Measurements from ENCODE around the gene FAM181A. TPM values are rescaled to one million over a fixed set of nuclear protein-coding genes. Genes with fewer than 3 reads are reported as not detected.
A peak's percentile ranks its signal among the peaks of the same experiment; 100 is the strongest.

FAM181A gene
- total RNA-seq, 5 donors from 2014 or later (not counting 1 experiment from before 2014, with no cell fraction given) = not detected

- DNase-seq = no peak
- ChIA-PET CTCF (interaction anchor here in 1 of 2 donors (0.9 to 5.2 kb wide), 4 partner anchors 7 to 24 kb away, joined by 3 to 36 read pairs (median 4); no protein-coding TSS in a partner anchor), POLR2A (interaction anchor here in 1 of 2 donors (0.6 kb wide), 1 partner anchor 1366 kb away, joined by 3 read pairs; no protein-coding TSS in a partner anchor)
- Histone ChIP-seq H3K27ac (ENCODE audit: low read length) (peak overlapping the region; percentile 94), H3K4me3 (ENCODE audit: control insufficient read depth in 1 of 2, extremely low read depth in 1 of 2, low read length in 1 of 2) (no peak overlapping the region), H3K9me3 (no peaks in the 10 kb centered on the region), H3K4me1 (ENCODE audit: control insufficient read depth in 1 of 2, extremely low read depth in 1 of 2, insufficient read depth in 2 of 2, low read length in 2 of 2) (peaks cover 24 to 78% of the 10 kb centered on the region in 2 experiments), H3K27me3 (replicated peaks in 1 of 2; ENCODE audit: control insufficient read depth in 2 of 2, extremely low read depth in 1 of 2, insufficient read depth in 2 of 2, low read length in 1 of 2) (no peaks in the 10 kb centered on the region), H3K36me3 (ENCODE audit: control insufficient read depth in 2 of 2, extremely low read depth in 1 of 2, insufficient read depth in 1 of 2, low read length in 1 of 2) (no peaks in the 10 kb centered on the region)
- Mint-ChIP-seq H3K4me3 (peak overlapping the region in 2 of 3 donors; percentile 34 to 70), H3K36me3 (no peaks in the 10 kb centered on the region), H3K4me1 (peaks cover 67 to 77% (median 71%) of the 10 kb centered on the region in 3 donors), H3K27me3 (no peaks in the 10 kb centered on the region), H3K9me3 (peaks cover 0 to 7% (median 0%) of the 10 kb centered on the region in 3 donors), H3K27ac (peak overlapping the region; percentile 96 to 97)
- ATAC-seq (replicated peaks in 1 of 4) = no peak
- 58% methylated on average over 3 of the region's 4 CpGs for WGBS (ENCODE audit: insufficient coverage)
Measured at GRCh38 chr14:93963692-93964091, 36.5 kb downstream of the FAM181A start.

GRCh38 chr14:93964281-93964680, 37.1 kb downstream of the FAM181A start:
- Histone ChIP-seq H3K27ac (ENCODE audit: low read length) (peak overlapping the region; percentile 94), H3K9me3 (no peaks in the 10 kb centered on the region), H3K4me3 (ENCODE audit: control insufficient read depth in 1 of 2, extremely low read depth in 1 of 2, low read length in 1 of 2) (no peak overlapping the region), H3K36me3 (ENCODE audit: control insufficient read depth in 2 of 2, extremely low read depth in 1 of 2, insufficient read depth in 1 of 2, low read length in 1 of 2) (no peaks in the 10 kb centered on the region), H3K27me3 (replicated peaks in 1 of 2; ENCODE audit: control insufficient read depth in 2 of 2, extremely low read depth in 1 of 2, insufficient read depth in 2 of 2, low read length in 1 of 2) (no peaks in the 10 kb centered on the region), H3K4me1 (ENCODE audit: control insufficient read depth in 1 of 2, extremely low read depth in 1 of 2, insufficient read depth in 2 of 2, low read length in 2 of 2) (peaks cover 18 to 75% of the 10 kb centered on the region in 2 experiments)
- Mint-ChIP-seq H3K36me3 (no peaks in the 10 kb centered on the region), H3K4me1 (peaks cover 66 to 75% (median 69%) of the 10 kb centered on the region in 3 donors), H3K9me3 (peaks cover 0 to 7% (median 0%) of the 10 kb centered on the region in 3 donors), H3K4me3 (no peak overlapping the region), H3K27me3 (no peaks in the 10 kb centered on the region), H3K27ac (no peak overlapping the region)
- ATAC-seq (replicated peaks in 1 of 4) (no peak), DNase-seq (no peak)
- ChIA-PET POLR2A (interaction anchor here in 1 of 2 donors (0.6 kb wide), 1 partner anchor 1367 kb away, joined by 3 read pairs; no protein-coding TSS in a partner anchor), CTCF (interaction anchor here in 1 of 2 donors (5.2 kb wide), 1 partner anchor 24 kb away, joined by 36 read pairs; no protein-coding TSS in a partner anchor)
- WGBS (ENCODE audit: insufficient coverage) = 99% methylated on average over 7 of the region's 10 CpGs

- Mint-ChIP-seq H3K27ac (peak overlapping the region; percentile 19 to 40), H3K4me1 (peaks cover 60 to 69% (median 63%) of the 10 kb centered on the region in 3 donors), H3K4me3 (no peak overlapping the region), H3K36me3 (no peaks in the 10 kb centered on the region), H3K27me3 (no peaks in the 10 kb centered on the region), H3K9me3 (peaks cover 0 to 7% (median 0%) of the 10 kb centered on the region in 3 donors)
- Histone ChIP-seq H3K4me3 (ENCODE audit: control insufficient read depth in 1 of 2, extremely low read depth in 1 of 2, low read length in 1 of 2) (no peak overlapping the region), H3K36me3 (ENCODE audit: control insufficient read depth in 2 of 2, extremely low read depth in 1 of 2, insufficient read depth in 1 of 2, low read length in 1 of 2) (no peaks in the 10 kb centered on the region), H3K27ac (ENCODE audit: low read length) (peak overlapping the region; percentile 94), H3K4me1 (ENCODE audit: control insufficient read depth in 1 of 2, extremely low read depth in 1 of 2, insufficient read depth in 2 of 2, low read length in 2 of 2) (peaks cover 13 to 75% of the 10 kb centered on the region in 2 experiments), H3K9me3 (no peaks in the 10 kb centered on the region), H3K27me3 (replicated peaks in 1 of 2; ENCODE audit: control insufficient read depth in 2 of 2, extremely low read depth in 1 of 2, insufficient read depth in 2 of 2, low read length in 1 of 2) (no peaks in the 10 kb centered on the region)
- ATAC-seq (replicated peaks in 1 of 4) (no peak), DNase-seq (no peak)
- POLR2A ChIA-PET = no interaction called here
- CTCF ChIA-PET = interaction anchor here (0.6 to 5.2 kb wide), 2 partner anchors 25 to 70 kb away, joined by 4 to 36 read pairs; no protein-coding TSS in a partner anchor
- 85% methylated on average over 3 of the region's 3 CpGs for WGBS (ENCODE audit: insufficient coverage)
Measured at GRCh38 chr14:93964820-93965286, 37.7 kb downstream of the FAM181A start.

- no peak overlapping the region for H3K27ac ChIP-seq (ENCODE audit: low read length)
- ATAC-seq (replicated peaks in 1 of 4) (no peak), DNase-seq (no peak)
- no peak overlapping the region for H3K4me3 ChIP-seq (ENCODE audit: control insufficient read depth in 1 of 2, extremely low read depth in 1 of 2, low read length in 1 of 2)
- H3K4me1 ChIP-seq (ENCODE audit: control insufficient read depth in 1 of 2, extremely low read depth in 1 of 2, insufficient read depth in 2 of 2, low read length in 2 of 2) = peaks cover 8 to 75% of the 10 kb centered on the region in 2 experiments
- POLR2A ChIA-PET = no interaction called here
- peaks cover 0 to 4% of the 10 kb centered on the region in 2 experiments for H3K27me3 ChIP-seq (replicated peaks in 1 of 2; ENCODE audit: control insufficient read depth in 2 of 2, extremely low read depth in 1 of 2, insufficient read depth in 2 of 2, low read length in 1 of 2)
- no peak overlapping the region for H3K4me3 Mint-ChIP-seq
- H3K36me3 ChIP-seq (ENCODE audit: control insufficient read depth in 2 of 2, extremely low read depth in 1 of 2, insufficient read depth in 1 of 2, low read length in 1 of 2) = no peaks in the 10 kb centered on the region
- CTCF ChIA-PET = interaction anchor here (0.6 to 5.2 kb wide), 2 partner anchors 25 to 69 kb away, joined by 4 to 36 read pairs; no protein-coding TSS in a partner anchor
- H3K9me3 ChIP-seq = no peaks in the 10 kb centered on the region
- 94% methylated on average over 2 of the region's 3 CpGs for WGBS (ENCODE audit: insufficient coverage)
- no peaks in the 10 kb centered on the region for H3K27me3 Mint-ChIP-seq
- no peaks in the 10 kb centered on the region for H3K36me3 Mint-ChIP-seq
- H3K27ac Mint-ChIP-seq = peak overlapping the region; percentile 23 to 40
- peaks cover 57 to 66% (median 60%) of the 10 kb centered on the region in 3 donors for H3K4me1 Mint-ChIP-seq
- H3K9me3 Mint-ChIP-seq = peaks cover 0 to 7% (median 0%) of the 10 kb centered on the region in 3 donors
Measured at GRCh38 chr14:93965287-93965821, 38.2 kb downstream of the FAM181A start.

- ChIA-PET CTCF (interaction anchor here (0.7 to 5.2 kb wide), 2 partner anchors 11 to 26 kb away, joined by 3 to 36 read pairs; no protein-coding TSS in a partner anchor), POLR2A (no interaction called here)
- no peak for DNase-seq
- H3K9me3 ChIP-seq = no peaks in the 10 kb centered on the region
- Mint-ChIP-seq H3K4me1 (peaks cover 57 to 68% (median 61%) of the 10 kb centered on the region in 3 donors), H3K27ac (peak overlapping the region in 1 of 2 donors; percentile 23), H3K9me3 (peaks cover 0 to 7% (median 0%) of the 10 kb centered on the region in 3 donors), H3K27me3 (no peaks in the 10 kb centered on the region), H3K4me3 (no peak overlapping the region), H3K36me3 (no peaks in the 10 kb centered on the region)
- ATAC-seq (replicated peaks in 1 of 4) = no peak
- peaks cover 6 to 77% of the 10 kb centered on the region in 2 experiments for H3K4me1 ChIP-seq (ENCODE audit: control insufficient read depth in 1 of 2, extremely low read depth in 1 of 2, insufficient read depth in 2 of 2, low read length in 2 of 2)
- no CpG with 5 or more reads among the region's 3 CpGs for WGBS (ENCODE audit: insufficient coverage)
- no peak overlapping the region for H3K4me3 ChIP-seq (ENCODE audit: control insufficient read depth in 1 of 2, extremely low read depth in 1 of 2, low read length in 1 of 2)
- peaks cover 0 to 4% of the 10 kb centered on the region in 2 experiments for H3K27me3 ChIP-seq (replicated peaks in 1 of 2; ENCODE audit: control insufficient read depth in 2 of 2, extremely low read depth in 1 of 2, insufficient read depth in 2 of 2, low read length in 1 of 2)
- H3K27ac ChIP-seq (ENCODE audit: low read length) = no peak overlapping the region
- no peaks in the 10 kb centered on the region for H3K36me3 ChIP-seq (ENCODE audit: control insufficient read depth in 2 of 2, extremely low read depth in 1 of 2, insufficient read depth in 1 of 2, low read length in 1 of 2)
Measured at GRCh38 chr14:93965946-93966474, 38.9 kb downstream of the FAM181A start.

- H3K4me1 Mint-ChIP-seq = peaks cover 58 to 67% (median 59%) of the 10 kb centered on the region in 3 donors
- H3K27me3 Mint-ChIP-seq = no peaks in the 10 kb centered on the region
- peaks cover 0 to 4% of the 10 kb centered on the region in 2 experiments for H3K27me3 ChIP-seq (replicated peaks in 1 of 2; ENCODE audit: control insufficient read depth in 2 of 2, extremely low read depth in 1 of 2, insufficient read depth in 2 of 2, low read length in 1 of 2)
- H3K27ac ChIP-seq (ENCODE audit: low read length) = no peak overlapping the region
- DNase-seq = peak in 1 of 35 experiments; percentile 19
- no peak for ATAC-seq (replicated peaks in 1 of 4)
- peaks cover 0 to 7% (median 0%) of the 10 kb centered on the region in 3 donors for H3K9me3 Mint-ChIP-seq
- H3K4me3 Mint-ChIP-seq = no peak overlapping the region
- H3K4me3 ChIP-seq (ENCODE audit: control insufficient read depth in 1 of 2, extremely low read depth in 1 of 2, low read length in 1 of 2) = no peak overlapping the region
- peaks cover 8 to 73% of the 10 kb centered on the region in 2 experiments for H3K4me1 ChIP-seq (ENCODE audit: control insufficient read depth in 1 of 2, extremely low read depth in 1 of 2, insufficient read depth in 2 of 2, low read length in 2 of 2)
- no peaks in the 10 kb centered on the region for H3K36me3 ChIP-seq (ENCODE audit: control insufficient read depth in 2 of 2, extremely low read depth in 1 of 2, insufficient read depth in 1 of 2, low read length in 1 of 2)
- ChIA-PET CTCF (interaction anchor here (0.8 to 2.8 kb wide), 3 partner anchors 28 to 31 kb away, joined by 3 to 10 read pairs (median 6); no protein-coding TSS in a partner anchor), POLR2A (interaction anchor here in 1 of 2 donors (0.5 kb wide), 1 partner anchor 58 kb away, joined by 4 read pairs; the partner anchor contains the start of gene OTUB2)
- WGBS (ENCODE audit: insufficient coverage) = 75% methylated on average over 3 of the region's 10 CpGs
- H3K36me3 Mint-ChIP-seq = no peaks in the 10 kb centered on the region
- no peak overlapping the region for H3K27ac Mint-ChIP-seq
- H3K9me3 ChIP-seq = no peaks in the 10 kb centered on the region
Measured at GRCh38 chr14:93967637-93968250, 40.6 kb downstream of the FAM181A start.

Measured in T-cell (primary cell).